MCF 10A (cell line): Measurements from ENCODE around the gene EXOC4. TPM values are rescaled to one million over a fixed set of nuclear protein-coding genes. Genes with fewer than 3 reads are reported as not detected.

Experiments used
- BruUV-seq: library from RNA; stranded (reverse); fragments of 400-500 nt; replicated peaks from 2 replicates; lab custom pipeline; 2021; lab: Mats Ljungman, UMichigan
- CTCF ChIA-PET: fragments of 300-600 bp; sonication (Branson Sonifier 250); formaldehyde crosslinking; extraction: SDS; loops from one replicate; lab custom pipeline; 2021; ENCODE audit warnings: antibody characterized with exemption, inconsistent platforms; lab: Yijun Ruan, JAX
- POLR2A ChIA-PET: fragments of 300-600, 350-650 bp; sonication (Branson Sonifier 250); formaldehyde crosslinking; extraction: SDS; loops from one replicate; lab custom pipeline; 2020; ENCODE audit warnings: antibody characterized with exemption, inconsistent platforms; lab: Yijun Ruan, JAX
- DNase-seq: peaks from one replicate; pipeline ENCODE4 v3.0.0-alpha.2; 2018; ENCODE audit not compliant: unreplicated experiment
- H3K27ac Mint-ChIP-seq: one replicate; pipeline ENCODE4 v1.8.0; 2022; ENCODE audit warnings: mild to moderate bottlenecking, low read depth, mixed read lengths; ENCODE audit not compliant: unreplicated experiment
- H3K27me3 Mint-ChIP-seq: one replicate; pipeline ENCODE4 v1.8.0; 2022; ENCODE audit warnings: mixed read lengths; ENCODE audit not compliant: insufficient read depth, unreplicated experiment
- H3K36me3 Mint-ChIP-seq: one replicate; pipeline ENCODE4 v1.8.0; 2022; ENCODE audit warnings: mild to moderate bottlenecking, moderate library complexity, mixed read lengths; ENCODE audit not compliant: insufficient read depth, unreplicated experiment
- H3K4me1 Mint-ChIP-seq: one replicate; pipeline ENCODE4 v1.8.0; 2022; ENCODE audit warnings: mixed read lengths; ENCODE audit not compliant: insufficient read depth, unreplicated experiment
- H3K4me3 Mint-ChIP-seq: one replicate; pipeline ENCODE4 v1.8.0; 2022; ENCODE audit warnings: mild to moderate bottlenecking, moderate library complexity, mixed read lengths; ENCODE audit not compliant: unreplicated experiment
- H3K9me3 Mint-ChIP-seq: one replicate; pipeline ENCODE4 v1.8.0; 2022; ENCODE audit warnings: mixed read lengths; ENCODE audit not compliant: unreplicated experiment
- intact Hi-C: fragments of 100-400 bp; cut with micrococcal nuclease; formaldehyde crosslinking; loops from 2 replicates; pipeline ENCODE4 v1.14.1; 2022
- total RNA-seq: library from RNA; stranded (reverse); gene quantifications from 2 replicates; pipeline ENCODE4 v1.2.3, GENCODE V29; 2022
- TF ChIP-seq, protein P1 (sequence below): fragments of 200-600 bp; IDR thresholded peaks from one replicate; pipeline ENCODE4 v1.8.0; 2022; ENCODE audit warnings: antibody characterized with exemption, mild to moderate bottlenecking; ENCODE audit not compliant: unreplicated experiment

The EXOC4 gene
- total RNA-seq, 1 experiment from 2014 or later, result 105 TPM

DNA sequence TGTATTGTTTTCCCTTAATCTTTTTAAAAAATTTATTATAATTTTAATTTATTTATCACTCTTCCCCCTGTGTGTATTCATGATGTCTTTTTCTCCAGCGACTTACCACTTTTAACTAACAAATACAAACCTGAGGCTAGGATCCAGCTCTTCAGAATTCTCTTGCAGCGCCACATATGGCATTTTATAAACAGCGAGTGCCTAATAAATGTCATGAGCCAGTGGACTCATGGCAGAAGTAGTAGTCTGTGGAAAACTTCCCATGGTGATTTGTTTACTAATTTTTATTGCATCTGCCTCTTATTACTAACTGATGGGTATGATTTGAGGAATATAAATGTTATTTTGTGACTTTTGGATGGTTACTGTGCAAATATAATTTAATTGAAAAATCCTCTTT is 102.9 kb downstream of the EXOC4 start:
- no peaks in the 10 kb centered on the region for H3K27me3 Mint-ChIP-seq
- no TSS peak for BruUV-seq
- H3K4me3 Mint-ChIP-seq, result no peak overlapping the region
- peaks cover 25% of the 10 kb centered on the region for H3K36me3 Mint-ChIP-seq
- intact Hi-C loops, result loop anchor here (10.0 kb wide), 1 partner anchor 389 kb away; no protein-coding TSS in a partner anchor
- TF ChIP-seq, protein P1, sequence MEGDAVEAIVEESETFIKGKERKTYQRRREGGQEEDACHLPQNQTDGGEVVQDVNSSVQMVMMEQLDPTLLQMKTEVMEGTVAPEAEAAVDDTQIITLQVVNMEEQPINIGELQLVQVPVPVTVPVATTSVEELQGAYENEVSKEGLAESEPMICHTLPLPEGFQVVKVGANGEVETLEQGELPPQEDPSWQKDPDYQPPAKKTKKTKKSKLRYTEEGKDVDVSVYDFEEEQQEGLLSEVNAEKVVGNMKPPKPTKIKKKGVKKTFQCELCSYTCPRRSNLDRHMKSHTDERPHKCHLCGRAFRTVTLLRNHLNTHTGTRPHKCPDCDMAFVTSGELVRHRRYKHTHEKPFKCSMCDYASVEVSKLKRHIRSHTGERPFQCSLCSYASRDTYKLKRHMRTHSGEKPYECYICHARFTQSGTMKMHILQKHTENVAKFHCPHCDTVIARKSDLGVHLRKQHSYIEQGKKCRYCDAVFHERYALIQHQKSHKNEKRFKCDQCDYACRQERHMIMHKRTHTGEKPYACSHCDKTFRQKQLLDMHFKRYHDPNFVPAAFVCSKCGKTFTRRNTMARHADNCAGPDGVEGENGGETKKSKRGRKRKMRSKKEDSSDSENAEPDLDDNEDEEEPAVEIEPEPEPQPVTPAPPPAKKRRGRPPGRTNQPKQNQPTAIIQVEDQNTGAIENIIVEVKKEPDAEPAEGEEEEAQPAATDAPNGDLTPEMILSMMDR, result no peak
- DNase-seq, result no peak
- H3K9me3 Mint-ChIP-seq, result peaks cover 32% of the 10 kb centered on the region
- H3K27ac Mint-ChIP-seq, result no peak overlapping the region
- POLR2A ChIA-PET, result no interaction called here
- CTCF ChIA-PET, result no interaction called here
- peaks cover 25% of the 10 kb centered on the region for H3K4me1 Mint-ChIP-seq

DNA sequence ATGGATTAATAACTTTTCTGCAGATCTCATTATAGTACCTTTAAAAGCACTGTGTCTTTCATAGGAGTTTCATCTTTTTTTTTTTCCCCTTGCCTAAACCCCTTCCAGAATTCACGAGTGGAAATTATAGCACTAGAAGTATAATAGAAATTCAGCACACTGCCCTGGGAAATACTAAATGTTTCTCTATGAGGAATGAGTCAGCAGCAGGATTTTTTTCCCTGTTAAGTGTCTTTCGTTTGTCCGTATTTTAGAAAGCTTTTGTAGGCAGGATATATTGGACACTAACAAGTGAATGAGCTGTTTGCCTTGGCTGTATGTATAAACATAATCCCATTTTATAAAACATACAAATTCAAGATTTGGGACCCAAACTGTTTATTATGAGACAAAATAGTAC is 105.8 kb downstream of the EXOC4 start:
- Mint-ChIP-seq H3K27ac (no peak overlapping the region), H3K27me3 (no peaks in the 10 kb centered on the region), H3K36me3 (peaks cover 35% of the 10 kb centered on the region), H3K4me3 (no peak overlapping the region), H3K4me1 (peaks cover 25% of the 10 kb centered on the region), H3K9me3 (peaks cover 13% of the 10 kb centered on the region)
- ChIA-PET POLR2A (interaction anchor here (0.8 to 0.9 kb wide), 2 partner anchors 10 to 76 kb away, joined by 3 to 4 read pairs; no protein-coding TSS in a partner anchor), CTCF (interaction anchor here (0.5 to 0.6 kb wide), 2 partner anchors 289 to 1060 kb away, joined by 3 read pairs; no protein-coding TSS in a partner anchor)
- intact Hi-C loops, result loop anchor here (10.0 kb wide), 1 partner anchor 386 kb away; no protein-coding TSS in a partner anchor
- no TSS peak for BruUV-seq
- TF ChIP-seq, protein P1, result no peak
- no peak for DNase-seq

DNA sequence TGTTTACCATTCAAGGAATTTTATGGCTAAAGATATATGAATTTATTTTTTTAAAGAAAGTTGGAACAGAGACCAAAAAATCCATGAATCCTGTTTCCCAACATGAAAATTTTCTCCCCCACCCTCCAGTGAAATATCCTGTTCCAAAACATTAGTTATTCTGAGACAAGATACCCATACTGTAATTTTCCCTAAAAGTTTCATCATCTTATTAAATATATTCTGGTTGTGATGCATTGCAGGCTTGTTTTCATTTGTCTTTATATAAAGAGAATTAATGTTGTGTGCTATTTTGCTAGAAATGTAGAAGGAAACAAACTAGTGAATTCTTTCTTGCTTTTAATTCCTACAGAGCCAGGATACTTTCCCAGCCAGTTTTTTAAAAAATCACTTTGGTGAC is 106.6 kb downstream of the EXOC4 start:
- no peak for DNase-seq
- Mint-ChIP-seq H3K9me3 (peaks cover 7% of the 10 kb centered on the region), H3K27me3 (no peaks in the 10 kb centered on the region), H3K27ac (no peak overlapping the region), H3K4me1 (peaks cover 25% of the 10 kb centered on the region), H3K36me3 (peaks cover 35% of the 10 kb centered on the region), H3K4me3 (no peak overlapping the region)
- no TSS peak for BruUV-seq
- POLR2A ChIA-PET, result interaction anchor here (0.8 to 0.9 kb wide), 2 partner anchors 9 to 75 kb away, joined by 3 to 4 read pairs; no protein-coding TSS in a partner anchor
- intact Hi-C loops, result loop anchor here (10.0 kb wide), 1 partner anchor 385 kb away; no protein-coding TSS in a partner anchor
- CTCF ChIA-PET, result no interaction called here
- TF ChIP-seq, protein P1, result no peak

DNA sequence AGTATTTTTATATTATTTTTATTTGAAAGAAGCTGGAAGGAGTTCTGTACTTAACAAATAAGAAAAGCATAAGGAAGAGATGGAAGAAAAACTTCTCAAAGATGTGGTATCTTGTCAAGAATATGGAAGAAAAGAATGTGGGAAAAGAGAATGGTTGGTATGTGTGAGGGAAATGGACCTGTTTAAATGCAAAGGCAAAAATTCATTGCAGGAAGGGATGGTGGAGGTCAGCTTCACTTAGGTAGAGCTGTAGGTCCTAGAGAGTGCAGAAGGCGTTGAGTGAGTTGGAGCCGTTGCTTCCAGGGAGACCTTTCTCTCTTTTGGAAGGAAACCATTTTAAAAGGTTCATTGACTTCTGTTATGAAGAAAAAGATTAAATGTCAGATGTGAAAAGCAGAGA is 107.3 kb downstream of the EXOC4 start:
- no peak for DNase-seq
- no peaks in the 10 kb centered on the region for H3K27me3 Mint-ChIP-seq
- TF ChIP-seq, protein P1, result no peak
- intact Hi-C loops, result loop anchor here (10.0 kb wide), 1 partner anchor 495 kb away; no protein-coding TSS in a partner anchor
- ChIA-PET CTCF (no interaction called here), POLR2A (interaction anchor here (0.6 to 0.9 kb wide), 2 partner anchors 9 to 12 kb away, joined by 3 to 4 read pairs; no protein-coding TSS in a partner anchor)
- BruUV-seq, result no TSS peak
- H3K36me3 Mint-ChIP-seq, result peaks cover 35% of the 10 kb centered on the region
- no peak overlapping the region for H3K27ac Mint-ChIP-seq
- H3K4me1 Mint-ChIP-seq, result peaks cover 19% of the 10 kb centered on the region
- H3K9me3 Mint-ChIP-seq, result peaks cover 7% of the 10 kb centered on the region
- no peak overlapping the region for H3K4me3 Mint-ChIP-seq
